Sigmoid colon (tissue), 7 donors: Measurements from ENCODE around the gene NBAS. TPM values are rescaled to one million over a fixed set of nuclear protein-coding genes. Genes with fewer than 3 reads are reported as not detected.

Source experiments
- DNase-seq: peaks from one replicate; pipeline ENCODE4 v3.0.0-alpha.2; 2019
- H3K27ac ChIP-seq, 4 donors: fragments of 200-600 bp; sonication (generic); one replicate each; pipeline ENCODE4 v1.5.1; 2016 to 2019; ENCODE audit warnings: mild to moderate bottlenecking in 1 of 4
- H3K27me3 ChIP-seq, 3 donors: fragments of 200-600 bp; sonication (generic); one replicate each; pipeline ENCODE4 v1.5.1; 2019; ENCODE audit warnings: mild to moderate bottlenecking in 1 of 3
- H3K36me3 ChIP-seq, 4 donors: fragments of 200-600 bp; sonication (generic); one replicate each; pipeline ENCODE4 v1.5.1; 2016 to 2019
- H3K4me1 ChIP-seq, 4 donors: fragments of 200-600 bp; sonication (generic); one replicate each; pipeline ENCODE4 v1.5.1; 2017 to 2019
- H3K4me3 ChIP-seq, 4 donors: fragments of 200-600 bp; sonication (generic); one replicate each; pipeline ENCODE4 v1.5.1; 2017 to 2019; ENCODE audit warnings: mild to moderate bottlenecking in 2 of 4, moderate library complexity in 1 of 4
- H3K9me3 ChIP-seq, 4 donors: fragments of 200-600 bp in 3 of 4; sonication (generic) in 3 of 4; one replicate each; pipeline versions ENCODE4 v1.5.1 to v1.6.1; 2013 to 2019
- CTCF ChIP-seq, 4 experiments: fragments of 450-650 bp in 3 of 4; fragments of 200-600 bp in 1 of 4; IDR thresholded peaks; one replicate each; pipeline ENCODE4 v1.5.1; 2016 to 2019; ENCODE audit warnings: antibody characterized with exemption in 4 of 4, mild to moderate bottlenecking in 3 of 4, moderate library complexity in 2 of 4
- EP300 ChIP-seq, 4 donors: sonication (generic); formaldehyde crosslinking; IDR thresholded peaks; one replicate each; pipeline ENCODE4 v1.6.1; 2017; ENCODE audit warnings: antibody characterized with exemption in 4 of 4
- POLR2A ChIP-seq, 2 donors: fragments of 450-650 bp; IDR thresholded peaks; one replicate each; pipeline ENCODE4 v1.6.1; 2016; ENCODE audit warnings: antibody characterized with exemption in 2 of 2, mild to moderate bottlenecking in 2 of 2, moderate library complexity in 2 of 2
- POLR2AphosphoS5 ChIP-seq, 4 donors: sonication (generic); formaldehyde crosslinking; IDR thresholded peaks; one replicate each; pipeline ENCODE4 v1.6.1; 2017; ENCODE audit warnings: antibody characterized with exemption in 4 of 4
- WGBS, 2 donors: extraction: QIAGEN DNeasy Blood & Tissue Kit; methylation state at CpG; one replicate each; pipeline ENCODE4 v1.1.7; 2013; 5-methylcytosine and 5-hydroxymethylcytosine counted together
- intact Hi-C: fragments of 100-400 bp; cut with DNase I; formaldehyde crosslinking; loops from one replicate; pipeline ENCODE4 v1.15.1; 2023
- polyA plus RNA-seq, 3 donors: library from polyadenylated mRNA; stranded (reverse); fragments of 200-250 nt; gene quantifications; one replicate each; pipeline ENCODE4 v1.2.3, GENCODE V29; 2013
- total RNA-seq, 4 donors: library from RNA; depleted of rRNA; stranded (reverse); fragments of >200 nt; gene quantifications; one replicate each; pipeline ENCODE4 v1.1.0, GENCODE V29; 2016
- donor health status: healthy with polysubstance abuse.
- donor health status: Bipolar disorder and iron deficiency.
- donor health status: healthy.

NBAS gene
- total and polyA plus RNA-seq, 7 donors = 3.9 to 53.2 (median 41.9) TPM

GRCh38 chr2:15565994-15566671 is 5.0 kb upstream of the NBAS start:
- intact Hi-C loops = no loop called here

DNA sequence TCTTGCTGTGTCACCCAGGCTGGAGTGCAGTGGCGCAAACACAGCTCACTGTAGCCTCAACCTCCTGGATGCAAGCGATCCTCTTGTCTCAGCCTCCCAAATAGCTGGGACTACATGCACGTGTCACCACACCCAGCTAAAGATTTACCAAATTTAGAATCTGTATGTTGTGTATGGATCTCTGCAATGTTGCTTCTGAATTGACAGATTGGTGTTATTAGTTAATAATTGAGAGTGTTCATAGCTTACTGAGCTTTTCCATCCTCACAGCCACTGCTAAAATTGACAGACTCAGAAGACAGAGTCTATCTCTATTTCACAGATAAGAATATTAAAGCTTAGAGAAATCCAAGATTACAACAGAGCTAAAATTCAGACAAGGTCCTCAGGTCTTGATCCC is 4.3 kb upstream of the NBAS start:
- WGBS, 2 donors = 83 to 86% methylated on average over 3 of the region's 3 CpGs
- Histone ChIP-seq H3K27me3 (no peaks in the 10 kb centered on the region), H3K9me3 (no peaks in the 10 kb centered on the region), H3K4me3 (no peak overlapping the region), H3K36me3 (no peaks in the 10 kb centered on the region), H3K27ac (no peak overlapping the region), H3K4me1 (peaks cover 0 to 6% (median 3%) of the 10 kb centered on the region in 4 donors)
- no peak for DNase-seq
- no peak for TF ChIP-seq EP300 (IDR thresholded peaks at IDR 0.05)
- no peak for TF ChIP-seq POLR2A (IDR thresholded peaks at IDR 0.05)
- no peak for TF ChIP-seq CTCF (IDR thresholded peaks at IDR 0.05)
- TF ChIP-seq POLR2AphosphoS5 (IDR thresholded peaks at IDR 0.05) = no peak
- intact Hi-C loops = no loop called here

More at GRCh38 chr2:15565994-15566671, 5.0 kb upstream of the NBAS start:
- no peaks in the 10 kb centered on the region for H3K36me3 ChIP-seq
- DNase-seq = no peak
- no peak for TF ChIP-seq POLR2AphosphoS5 (IDR thresholded peaks at IDR 0.05)
- TF ChIP-seq CTCF (IDR thresholded peaks at IDR 0.05) = no peak
- no peak for TF ChIP-seq EP300 (IDR thresholded peaks at IDR 0.05)
- no peak for TF ChIP-seq POLR2A (IDR thresholded peaks at IDR 0.05)
- H3K9me3 ChIP-seq = no peaks in the 10 kb centered on the region
- 31 to 35% methylated on average over 2 of the region's 2 CpGs for WGBS, 2 donors
- H3K27ac ChIP-seq = no peak overlapping the region
- H3K27me3 ChIP-seq = no peaks in the 10 kb centered on the region
- peaks cover 0 to 6% (median 2%) of the 10 kb centered on the region in 4 donors for H3K4me1 ChIP-seq
- no peak overlapping the region for H3K4me3 ChIP-seq

DNA sequence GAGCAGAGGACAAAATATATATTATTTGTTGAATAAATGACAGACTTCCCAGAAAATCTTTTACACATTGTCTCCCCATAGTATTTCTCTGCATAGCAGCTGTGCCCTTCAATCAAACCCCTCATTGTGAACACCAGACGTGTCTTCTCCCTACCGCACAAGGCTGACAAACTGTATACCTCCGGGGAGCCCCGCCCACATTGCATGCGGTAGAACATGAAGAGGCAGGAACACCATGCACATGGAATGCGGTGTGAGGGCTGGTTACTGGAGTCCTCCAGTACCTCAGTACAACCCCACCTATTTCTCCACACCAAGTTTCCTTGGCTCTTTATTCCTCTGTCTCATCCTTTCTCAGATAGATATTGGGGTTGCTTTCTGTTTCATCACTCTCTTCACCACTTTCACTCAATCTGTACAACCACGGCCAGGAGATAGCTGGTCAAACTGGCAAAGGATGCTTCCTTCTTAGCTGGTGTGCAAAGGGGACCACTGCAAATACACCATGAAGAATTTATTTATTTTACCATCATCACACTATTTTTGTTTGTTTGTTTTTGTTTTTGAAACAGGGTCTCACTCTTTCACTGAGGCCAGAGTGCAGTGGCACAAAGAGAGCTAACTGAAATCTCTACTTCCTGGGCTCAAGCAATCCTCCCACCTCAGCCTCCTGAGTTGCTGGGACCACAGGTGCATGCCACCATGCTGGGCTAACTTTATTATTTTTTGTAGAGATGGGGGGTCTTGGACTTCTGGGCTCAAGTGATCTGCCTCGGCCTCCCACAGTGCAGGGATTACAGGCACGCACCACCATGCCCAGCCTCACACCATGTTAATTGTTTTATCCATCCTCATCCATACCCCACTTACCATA is 2.3 kb upstream of the NBAS start:
- no peaks in the 10 kb centered on the region for H3K27me3 ChIP-seq
- no peak for TF ChIP-seq POLR2A (IDR thresholded peaks at IDR 0.05)
- no peak for TF ChIP-seq EP300 (IDR thresholded peaks at IDR 0.05)
- no peak for TF ChIP-seq CTCF (IDR thresholded peaks at IDR 0.05)
- no peak for TF ChIP-seq POLR2AphosphoS5 (IDR thresholded peaks at IDR 0.05)
- H3K27ac ChIP-seq = no peak overlapping the region
- no peaks in the 10 kb centered on the region for H3K36me3 ChIP-seq
- 78 to 91% methylated on average over 9 of the region's 9 CpGs for WGBS, 2 donors
- DNase-seq = no peak
- H3K4me3 ChIP-seq = no peak overlapping the region
- peaks cover 0 to 25% (median 16%) of the 10 kb centered on the region in 4 donors for H3K4me1 ChIP-seq
- intact Hi-C loops = no loop called here
- H3K9me3 ChIP-seq = no peaks in the 10 kb centered on the region

DNA sequence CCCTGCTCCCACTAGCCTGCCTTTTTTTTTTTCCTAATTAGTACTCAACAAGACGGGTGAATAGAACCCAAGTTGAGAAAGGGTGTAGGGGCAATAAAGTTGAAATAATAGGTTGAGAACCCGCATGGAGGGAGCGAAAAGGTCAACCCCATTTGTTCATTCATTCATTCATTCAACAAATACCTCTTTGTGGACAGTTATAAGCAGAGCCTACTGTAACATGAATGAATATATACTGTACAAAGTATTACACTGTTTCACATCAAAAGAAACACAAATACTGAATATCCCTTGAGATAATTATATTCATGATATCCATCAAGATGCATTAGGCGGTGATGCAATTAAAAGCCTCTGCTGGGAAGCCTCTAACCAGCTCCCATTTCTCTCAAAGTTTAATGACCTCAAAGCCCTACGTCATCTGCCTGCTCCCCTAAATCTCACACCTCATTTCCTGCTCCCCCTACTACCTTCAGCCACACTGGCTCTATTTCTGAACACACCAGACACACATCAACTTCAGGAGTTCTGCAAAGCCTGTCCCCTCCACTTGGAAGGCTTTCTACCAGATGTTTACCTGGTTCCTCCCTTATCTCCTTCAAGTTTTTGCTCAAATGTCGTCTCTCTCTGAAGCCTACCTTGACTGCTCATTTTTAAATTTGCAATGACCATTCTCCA is 1.4 kb upstream of the NBAS start:
- DNase-seq = no peak
- H3K27me3 ChIP-seq = no peaks in the 10 kb centered on the region
- peaks cover 0 to 32% (median 16%) of the 10 kb centered on the region in 4 donors for H3K4me1 ChIP-seq
- peak overlapping the region; percentile 77 to 87 (median 82) for H3K27ac ChIP-seq
- TF ChIP-seq EP300 (IDR thresholded peaks at IDR 0.05) (no peak), POLR2A (IDR thresholded peaks at IDR 0.05) (no peak), POLR2AphosphoS5 (IDR thresholded peaks at IDR 0.05) (no peak), CTCF (IDR thresholded peaks at IDR 0.05) (no peak)
- peak overlapping the region in 1 of 4 donors; percentile 86 for H3K4me3 ChIP-seq
- H3K36me3 ChIP-seq = no peaks in the 10 kb centered on the region
- intact Hi-C loops = no loop called here
- no peaks in the 10 kb centered on the region for H3K9me3 ChIP-seq
- 52 to 76% methylated on average over 6 of the region's 6 CpGs for WGBS, 2 donors
